ENCODE measurements around the gene ZNF608.

GRCh38 chr5:124706051-124706450 is 40.4 kb downstream of the ZNF608 start:
- TF ChIP-seq EZH2 (IDR thresholded peaks at IDR 0.05), result no peak
- no peak for TF ChIP-seq POLR2AphosphoS5 (IDR thresholded peaks at IDR 0.05; ENCODE audit: borderline replicate concordance, low read depth, low read length)
